Measurements from ENCODE around the gene GPAM. TPM values are rescaled to one million over a fixed set of nuclear protein-coding genes. Genes with fewer than 3 reads are reported as not detected.
A peak's percentile ranks its signal among the peaks of the same experiment; 100 is the strongest.
"Not testable (repeated sequence)": the region's sequence is repeated elsewhere in the genome, so short reads cannot be mapped to it uniquely, and the experiment has no call there.

Gene GPAM
- total and polyA plus RNA-seq, 9 of the 15 experiments (the other 6 are each of a cell fraction or from before 2014, with no cell fraction given) = 3.5 to 7.5 (median 5.5) TPM

DNA sequence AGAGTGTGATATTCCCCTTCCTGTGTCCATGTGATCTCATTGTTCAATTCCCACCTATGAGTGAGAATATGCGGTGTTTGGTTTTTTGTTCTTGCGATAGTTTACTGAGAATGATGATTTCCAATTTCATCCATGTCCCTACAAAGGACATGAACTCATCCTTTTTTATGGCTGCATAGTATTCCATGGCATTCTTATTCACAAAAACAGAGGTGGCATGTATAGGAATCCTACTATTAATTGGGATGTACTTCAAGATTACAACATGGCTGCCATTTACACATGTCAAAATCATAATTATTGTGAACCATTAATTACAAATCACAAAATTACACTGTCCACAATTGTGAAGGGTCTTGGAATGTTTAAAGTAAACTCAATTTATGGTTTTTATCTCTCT, 14.1 kb upstream of the GPAM start:
- H3K9ac ChIP-seq (ENCODE audit: insufficient read depth in 1 of 2, low read depth in 2 of 2, low read length in 2 of 2); POLR2A ChIA-PET; CTCF ChIA-PET (ENCODE audit: low intra/inter-chr PET ratio); H3K4me2 ChIP-seq (ENCODE audit: insufficient read depth, low read length); ATAC-seq; intact Hi-C loops (cut with micrococcal nuclease); H3K9me3 ChIP-seq (replicated peaks; ENCODE audit: control insufficient read depth, insufficient read depth, low read depth, low read length); H3K9me1 ChIP-seq (ENCODE audit: control insufficient read depth, insufficient read depth, low read length); FAIRE-seq; H2AFZ ChIP-seq (ENCODE audit: low read depth, low read length); in situ Hi-C loops (cut with MboI); H4K20me1 ChIP-seq (replicated peaks; ENCODE audit: control insufficient read depth, insufficient read depth, low read length); H3K4me1 ChIP-seq (replicated peaks in 1 of 2; ENCODE audit: control insufficient read depth in 2 of 2, insufficient read depth in 2 of 2, low read length in 2 of 2); H3K79me2 ChIP-seq (ENCODE audit: control insufficient read depth, insufficient read depth, low read length); H3K36me3 ChIP-seq (ENCODE audit: control insufficient read depth, insufficient read depth, low read length); DNase-seq (ENCODE audit: extremely low read depth in 1 of 4, low spot score in 3 of 4); BruUV-seq (replicated peaks); H3K27me3 ChIP-seq (ENCODE audit: control insufficient read depth in 2 of 2, insufficient read depth in 2 of 2, low read length in 2 of 2); H3K27ac ChIP-seq (ENCODE audit: extremely low read depth, low read depth, low read length); H3K4me3 ChIP-seq: not testable (repeated sequence)
- WGBS (ENCODE audit: insufficient coverage, low coverage, missing lambda C conversion rate) = no CpG with 5 or more reads among the region's 2 CpGs
- peak; percentile 69 for TF ChIP-seq ZNF146 (CRISPR knock-in tag; IDR thresholded peaks at IDR 0.05; ENCODE audit: unreplicated experiment)
- TF ChIP-seq RBM25 (IDR thresholded peaks at IDR 0.05; ENCODE audit: low read depth, low read length, severe bottlenecking) = peak; percentile 59

DNA sequence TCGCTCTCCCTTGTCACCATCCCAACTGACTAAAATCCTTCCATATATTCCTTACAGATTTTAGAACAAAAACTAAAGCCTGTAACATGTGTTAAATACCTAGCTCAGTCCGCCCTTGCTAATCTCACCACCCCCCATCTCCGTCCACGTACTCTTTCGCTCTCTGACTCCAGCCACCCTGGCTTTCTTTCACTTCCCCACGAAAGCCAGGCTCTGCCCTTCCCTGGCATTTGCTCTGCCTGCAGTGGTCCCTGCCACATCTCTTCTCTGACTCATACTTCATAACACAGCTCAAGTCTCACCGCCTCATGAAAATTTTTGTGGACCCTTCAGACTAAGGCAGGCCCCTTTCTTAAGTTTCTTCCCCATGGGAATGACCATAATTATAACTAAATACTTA, 11.7 kb upstream of the GPAM start:
- TF ChIP-seq NCOA6 (IDR thresholded peaks at IDR 0.05) = no peak
- WGBS (ENCODE audit: insufficient coverage, low coverage, missing lambda C conversion rate) = 30% methylated on average over 5 of the region's 7 CpGs
- no peaks in the 10 kb centered on the region for H3K9me3 ChIP-seq (replicated peaks; ENCODE audit: control insufficient read depth, insufficient read depth, low read depth, low read length)
- H3K4me1 ChIP-seq (replicated peaks in 1 of 2; ENCODE audit: control insufficient read depth in 2 of 2, insufficient read depth in 2 of 2, low read length in 2 of 2) = no peaks in the 10 kb centered on the region; a peak in 1 of 5 replicates
- DNase-seq (ENCODE audit: extremely low read depth in 1 of 4, low spot score in 3 of 4) = no peak
- in situ Hi-C loops (cut with MboI) = no loop called here
- no peak for ATAC-seq
- intact Hi-C loops (cut with micrococcal nuclease) = no loop called here
- CTCF ChIA-PET (ENCODE audit: low intra/inter-chr PET ratio) = no interaction called here
- BruUV-seq (replicated peaks) = no TSS peak
- H3K9me1 ChIP-seq (ENCODE audit: control insufficient read depth, insufficient read depth, low read length) = no peaks in the 10 kb centered on the region
- H4K20me1 ChIP-seq (replicated peaks; ENCODE audit: control insufficient read depth, insufficient read depth, low read length) = no peaks in the 10 kb centered on the region
- H3K4me2 ChIP-seq (ENCODE audit: insufficient read depth, low read length) = no peak overlapping the region
- no peak overlapping the region for H3K27ac ChIP-seq (ENCODE audit: extremely low read depth, low read depth, low read length)
- H3K36me3 ChIP-seq (ENCODE audit: control insufficient read depth, insufficient read depth, low read length) = no peaks in the 10 kb centered on the region
- no peak overlapping the region for H3K4me3 ChIP-seq
- H3K27me3 ChIP-seq (ENCODE audit: control insufficient read depth in 2 of 2, insufficient read depth in 2 of 2, low read length in 2 of 2) = no peaks in the 10 kb centered on the region
- POLR2A ChIA-PET = interaction anchor here (1.4 kb wide), 1 partner anchor 16 kb away, joined by 3 read pairs; no protein-coding TSS in a partner anchor
- FAIRE-seq = no peak
- no peak overlapping the region for H2AFZ ChIP-seq (ENCODE audit: low read depth, low read length)
- H3K79me2 ChIP-seq (ENCODE audit: control insufficient read depth, insufficient read depth, low read length) = no peaks in the 10 kb centered on the region
- H3K9ac ChIP-seq (ENCODE audit: insufficient read depth in 1 of 2, low read depth in 2 of 2, low read length in 2 of 2) = no peak overlapping the region

Data from K562 (cell line).